ENCODE measurements around the gene RDH5. TPM values are rescaled to one million over a fixed set of nuclear protein-coding genes. Genes with fewer than 3 reads are reported as not detected.

The RDH5 gene
- total and polyA plus RNA-seq, 2 of the 13 experiments (the other 11 are each of a cell fraction or from before 2014, with no cell fraction given), result 2.6 to 5.7 TPM

- TF ChIP-seq, protein P1, sequence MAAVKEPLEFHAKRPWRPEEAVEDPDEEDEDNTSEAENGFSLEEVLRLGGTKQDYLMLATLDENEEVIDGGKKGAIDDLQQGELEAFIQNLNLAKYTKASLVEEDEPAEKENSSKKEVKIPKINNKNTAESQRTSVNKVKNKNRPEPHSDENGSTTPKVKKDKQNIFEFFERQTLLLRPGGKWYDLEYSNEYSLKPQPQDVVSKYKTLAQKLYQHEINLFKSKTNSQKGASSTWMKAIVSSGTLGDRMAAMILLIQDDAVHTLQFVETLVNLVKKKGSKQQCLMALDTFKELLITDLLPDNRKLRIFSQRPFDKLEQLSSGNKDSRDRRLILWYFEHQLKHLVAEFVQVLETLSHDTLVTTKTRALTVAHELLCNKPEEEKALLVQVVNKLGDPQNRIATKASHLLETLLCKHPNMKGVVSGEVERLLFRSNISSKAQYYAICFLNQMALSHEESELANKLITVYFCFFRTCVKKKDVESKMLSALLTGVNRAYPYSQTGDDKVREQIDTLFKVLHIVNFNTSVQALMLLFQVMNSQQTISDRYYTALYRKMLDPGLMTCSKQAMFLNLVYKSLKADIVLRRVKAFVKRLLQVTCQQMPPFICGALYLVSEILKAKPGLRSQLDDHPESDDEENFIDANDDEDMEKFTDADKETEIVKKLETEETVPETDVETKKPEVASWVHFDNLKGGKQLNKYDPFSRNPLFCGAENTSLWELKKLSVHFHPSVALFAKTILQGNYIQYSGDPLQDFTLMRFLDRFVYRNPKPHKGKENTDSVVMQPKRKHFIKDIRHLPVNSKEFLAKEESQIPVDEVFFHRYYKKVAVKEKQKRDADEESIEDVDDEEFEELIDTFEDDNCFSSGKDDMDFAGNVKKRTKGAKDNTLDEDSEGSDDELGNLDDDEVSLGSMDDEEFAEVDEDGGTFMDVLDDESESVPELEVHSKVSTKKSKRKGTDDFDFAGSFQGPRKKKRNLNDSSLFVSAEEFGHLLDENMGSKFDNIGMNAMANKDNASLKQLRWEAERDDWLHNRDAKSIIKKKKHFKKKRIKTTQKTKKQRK (IDR thresholded peaks at IDR 0.05; ENCODE audit: low read length), result no peak
- TF ChIP-seq ZNF160 (CRISPR knock-in tag; IDR thresholded peaks at IDR 0.05) (no peak), CHD2 (IDR thresholded peaks at IDR 0.05; ENCODE audit: low read depth, low read length) (0 out of 2 replicates have a peak, but pooled peaks have one; percentile 27), ZNF414 (CRISPR knock-in tag; IDR thresholded peaks at IDR 0.05) (no peak; the same call in none of the 2 replicates), ZNF496 (CRISPR knock-in tag; IDR thresholded peaks at IDR 0.05; ENCODE audit: insufficient replicate concordance) (no peak), SMARCE1 (IDR thresholded peaks at IDR 0.05; ENCODE audit: borderline replicate concordance) (no peak), SMAD9 (CRISPR knock-in tag; IDR thresholded peaks at IDR 0.05) (no peak), AGO2 (optimal IDR thresholded peaks at IDR 0.05; ENCODE audit: low read depth, low read length) (peak; percentile 56), ZBTB49 (CRISPR knock-in tag; IDR thresholded peaks at IDR 0.05; ENCODE audit: borderline replicate concordance) (no peak), ZNF337 (CRISPR knock-in tag; IDR thresholded peaks at IDR 0.05; ENCODE audit: borderline replicate concordance, low read depth) (no peak), SRF (IDR thresholded peaks at IDR 0.05; ENCODE audit: low read depth, low read length) (no peak), SMYD3 (CRISPR knock-in tag; IDR thresholded peaks at IDR 0.05) (no peak), CREM (IDR thresholded peaks at IDR 0.05) (no peak; the same call in 1 of the 2 replicates), CREM (CRISPR knock-in tag; IDR thresholded peaks at IDR 0.05) (no peak), NFIB (CRISPR knock-in tag; IDR thresholded peaks at IDR 0.05; ENCODE audit: borderline replicate concordance) (no peak)
- TF ChIP-seq, protein P2, sequence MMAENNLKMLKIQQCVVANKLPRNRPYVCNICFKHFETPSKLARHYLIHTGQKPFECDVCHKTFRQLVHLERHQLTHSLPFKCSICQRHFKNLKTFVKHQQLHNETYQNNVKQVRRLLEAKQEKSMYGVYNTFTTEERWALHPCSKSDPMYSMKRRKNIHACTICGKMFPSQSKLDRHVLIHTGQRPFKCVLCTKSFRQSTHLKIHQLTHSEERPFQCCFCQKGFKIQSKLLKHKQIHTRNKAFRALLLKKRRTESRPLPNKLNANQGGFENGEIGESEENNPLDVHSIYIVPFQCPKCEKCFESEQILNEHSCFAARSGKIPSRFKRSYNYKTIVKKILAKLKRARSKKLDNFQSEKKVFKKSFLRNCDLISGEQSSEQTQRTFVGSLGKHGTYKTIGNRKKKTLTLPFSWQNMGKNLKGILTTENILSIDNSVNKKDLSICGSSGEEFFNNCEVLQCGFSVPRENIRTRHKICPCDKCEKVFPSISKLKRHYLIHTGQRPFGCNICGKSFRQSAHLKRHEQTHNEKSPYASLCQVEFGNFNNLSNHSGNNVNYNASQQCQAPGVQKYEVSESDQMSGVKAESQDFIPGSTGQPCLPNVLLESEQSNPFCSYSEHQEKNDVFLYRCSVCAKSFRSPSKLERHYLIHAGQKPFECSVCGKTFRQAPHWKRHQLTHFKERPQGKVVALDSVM (CRISPR knock-in tag; IDR thresholded peaks at IDR 0.05), result peak; percentile 62; the same call in 1 of the 2 replicates
- TF ChIP-seq, protein P3, sequence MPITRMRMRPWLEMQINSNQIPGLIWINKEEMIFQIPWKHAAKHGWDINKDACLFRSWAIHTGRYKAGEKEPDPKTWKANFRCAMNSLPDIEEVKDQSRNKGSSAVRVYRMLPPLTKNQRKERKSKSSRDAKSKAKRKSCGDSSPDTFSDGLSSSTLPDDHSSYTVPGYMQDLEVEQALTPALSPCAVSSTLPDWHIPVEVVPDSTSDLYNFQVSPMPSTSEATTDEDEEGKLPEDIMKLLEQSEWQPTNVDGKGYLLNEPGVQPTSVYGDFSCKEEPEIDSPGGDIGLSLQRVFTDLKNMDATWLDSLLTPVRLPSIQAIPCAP (CRISPR knock-in tag; IDR thresholded peaks at IDR 0.05; ENCODE audit: low read depth), result no peak
Observed at GRCh38 chr12:55728939-55729818, 9.0 kb downstream of the RDH5 start, which contains the start of gene CD63 (continued).
